Brain microvascular endothelial cell (primary cell): ENCODE results near the gene CIB1.

Experiments used
- DNase-seq: peaks from one replicate; pipeline ENCODE4 v3.0.0-alpha.2; 2020
- H3K27ac ChIP-seq: fragments of 250-450 bp; sonication (Bioruptor Pico); 2 replicates; pipeline ENCODE4 v1.5.1; 2020; ENCODE audit warnings: mild to moderate bottlenecking, moderate library complexity
- H3K27me3 ChIP-seq: fragments of 250-450 bp; sonication (Bioruptor Pico); replicated peaks from 2 replicates; pipeline ENCODE4 v1.5.1; 2020; ENCODE audit warnings: mild to moderate bottlenecking
- H3K36me3 ChIP-seq: fragments of 250-450 bp; sonication (Bioruptor Pico); replicated peaks from 2 replicates; pipeline ENCODE4 v1.5.1; 2020; ENCODE audit warnings: mild to moderate bottlenecking
- H3K4me3 ChIP-seq: 2 replicates; pipeline ENCODE4 v1.5.1; 2011; ENCODE audit warnings: low read depth, mild to moderate bottlenecking, control low read depth, low read length, moderate library complexity
- in situ Hi-C: cut with HindIII; loops from 2 replicates; pipeline ENCODE4 v1.10.0; 2017; ENCODE audit warnings: low sequenced_read_pairs, low pct_ligation_motif_present
- TF ChIP-seq, protein P1 (sequence below): IDR thresholded peaks from 2 replicates; pipeline ENCODE4 v1.5.1; 2011; ENCODE audit warnings: low read depth, mild to moderate bottlenecking, moderate library complexity, low read length, control low read depth, inconsistent platforms; ENCODE audit errors: missing control alignments

Gene CIB1

DNA sequence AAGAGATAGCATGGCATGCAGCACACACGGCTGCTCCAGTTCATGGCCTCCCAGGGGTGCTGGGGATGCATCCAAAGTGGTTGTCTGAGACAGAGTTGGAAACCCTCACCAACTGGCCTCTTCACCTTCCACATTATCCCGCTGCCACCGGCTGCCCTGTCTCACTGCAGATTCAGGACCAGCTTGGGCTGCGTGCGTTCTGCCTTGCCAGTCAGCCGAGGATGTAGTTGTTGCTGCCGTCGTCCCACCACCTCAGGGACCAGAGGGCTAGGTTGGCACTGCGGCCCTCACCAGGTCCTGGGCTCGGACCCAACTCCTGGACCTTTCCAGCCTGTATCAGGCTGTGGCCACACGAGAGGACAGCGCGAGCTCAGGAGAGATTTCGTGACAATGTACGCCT is 4.8 kb downstream of the CIB1 start:
- Histone ChIP-seq H3K4me3 (no peak overlapping the region), H3K27me3 (no peaks in the 10 kb centered on the region), H3K27ac (no peak overlapping the region), H3K36me3 (peaks cover 34% of the 10 kb centered on the region)
- in situ Hi-C loops = no loop called here
- no peak for DNase-seq
- TF ChIP-seq, protein P1, sequence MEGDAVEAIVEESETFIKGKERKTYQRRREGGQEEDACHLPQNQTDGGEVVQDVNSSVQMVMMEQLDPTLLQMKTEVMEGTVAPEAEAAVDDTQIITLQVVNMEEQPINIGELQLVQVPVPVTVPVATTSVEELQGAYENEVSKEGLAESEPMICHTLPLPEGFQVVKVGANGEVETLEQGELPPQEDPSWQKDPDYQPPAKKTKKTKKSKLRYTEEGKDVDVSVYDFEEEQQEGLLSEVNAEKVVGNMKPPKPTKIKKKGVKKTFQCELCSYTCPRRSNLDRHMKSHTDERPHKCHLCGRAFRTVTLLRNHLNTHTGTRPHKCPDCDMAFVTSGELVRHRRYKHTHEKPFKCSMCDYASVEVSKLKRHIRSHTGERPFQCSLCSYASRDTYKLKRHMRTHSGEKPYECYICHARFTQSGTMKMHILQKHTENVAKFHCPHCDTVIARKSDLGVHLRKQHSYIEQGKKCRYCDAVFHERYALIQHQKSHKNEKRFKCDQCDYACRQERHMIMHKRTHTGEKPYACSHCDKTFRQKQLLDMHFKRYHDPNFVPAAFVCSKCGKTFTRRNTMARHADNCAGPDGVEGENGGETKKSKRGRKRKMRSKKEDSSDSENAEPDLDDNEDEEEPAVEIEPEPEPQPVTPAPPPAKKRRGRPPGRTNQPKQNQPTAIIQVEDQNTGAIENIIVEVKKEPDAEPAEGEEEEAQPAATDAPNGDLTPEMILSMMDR = no peak

DNA sequence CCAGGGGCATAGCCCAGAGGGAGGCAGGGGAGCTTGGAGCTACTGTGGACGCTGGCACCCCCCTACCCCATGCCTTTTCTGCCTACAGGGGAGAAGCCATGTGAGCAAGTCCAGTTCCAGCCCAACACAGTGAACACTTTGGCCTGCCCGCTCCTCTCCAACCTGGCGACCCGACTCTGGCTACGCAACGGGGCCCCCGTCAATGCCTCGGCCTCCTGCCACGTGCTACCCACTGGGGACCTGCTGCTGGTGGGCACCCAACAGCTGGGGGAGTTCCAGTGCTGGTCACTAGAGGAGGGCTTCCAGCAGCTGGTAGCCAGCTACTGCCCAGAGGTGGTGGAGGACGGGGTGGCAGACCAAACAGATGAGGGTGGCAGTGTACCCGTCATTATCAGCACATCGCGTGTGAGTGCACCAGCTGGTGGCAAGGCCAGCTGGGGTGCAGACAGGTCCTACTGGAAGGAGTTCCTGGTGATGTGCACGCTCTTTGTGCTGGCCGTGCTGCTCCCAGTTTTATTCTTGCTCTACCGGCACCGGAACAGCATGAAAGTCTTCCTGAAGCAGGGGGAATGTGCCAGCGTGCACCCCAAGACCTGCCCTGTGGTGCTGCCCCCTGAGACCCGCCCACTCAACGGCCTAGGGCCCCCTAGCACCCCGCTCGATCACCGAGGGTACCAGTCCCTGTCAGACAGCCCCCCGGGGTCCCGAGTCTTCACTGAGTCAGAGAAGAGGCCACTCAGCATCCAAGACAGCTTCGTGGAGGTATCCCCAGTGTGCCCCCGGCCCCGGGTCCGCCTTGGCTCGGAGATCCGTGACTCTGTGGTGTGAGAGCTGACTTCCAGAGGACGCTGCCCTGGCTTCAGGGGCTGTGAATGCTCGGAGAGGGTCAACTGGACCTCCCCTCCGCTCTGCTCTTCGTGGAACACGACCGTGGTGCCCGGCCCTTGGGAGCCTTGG is 5.6 kb downstream of the CIB1 start:
- TF ChIP-seq, protein P1 = no peak
- no peak for DNase-seq
- Histone ChIP-seq H3K4me3 (no peak overlapping the region), H3K36me3 (peaks cover 34% of the 10 kb centered on the region), H3K27me3 (no peaks in the 10 kb centered on the region), H3K27ac (no peak overlapping the region)
- in situ Hi-C loops = no loop called here

DNA sequence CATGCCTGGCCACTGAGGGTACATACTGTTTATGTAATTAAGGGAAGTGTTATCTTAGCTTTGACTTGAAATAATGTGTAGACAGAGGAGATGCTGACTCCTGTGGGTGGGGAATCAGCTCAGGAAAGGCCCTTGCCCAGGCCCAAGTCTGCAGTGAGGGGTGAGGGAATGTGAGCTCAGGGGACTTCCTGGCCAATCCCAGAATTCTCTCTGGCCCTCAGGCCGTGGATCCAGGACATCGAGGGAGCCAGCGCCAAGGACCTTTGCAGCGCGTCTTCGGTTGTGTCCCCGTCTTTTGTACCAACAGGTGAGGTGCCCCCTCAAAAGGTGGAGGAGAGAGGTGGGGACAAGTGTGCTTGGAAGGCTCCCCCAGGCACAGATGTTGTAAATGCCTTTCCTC is 6.4 kb downstream of the CIB1 start:
- DNase-seq = no peak
- H3K4me3 ChIP-seq = no peak overlapping the region
- in situ Hi-C loops = no loop called here
- TF ChIP-seq, protein P1 = no peak
- peaks cover 34% of the 10 kb centered on the region for H3K36me3 ChIP-seq
- no peaks in the 10 kb centered on the region for H3K27me3 ChIP-seq
- H3K27ac ChIP-seq = no peak overlapping the region

DNA sequence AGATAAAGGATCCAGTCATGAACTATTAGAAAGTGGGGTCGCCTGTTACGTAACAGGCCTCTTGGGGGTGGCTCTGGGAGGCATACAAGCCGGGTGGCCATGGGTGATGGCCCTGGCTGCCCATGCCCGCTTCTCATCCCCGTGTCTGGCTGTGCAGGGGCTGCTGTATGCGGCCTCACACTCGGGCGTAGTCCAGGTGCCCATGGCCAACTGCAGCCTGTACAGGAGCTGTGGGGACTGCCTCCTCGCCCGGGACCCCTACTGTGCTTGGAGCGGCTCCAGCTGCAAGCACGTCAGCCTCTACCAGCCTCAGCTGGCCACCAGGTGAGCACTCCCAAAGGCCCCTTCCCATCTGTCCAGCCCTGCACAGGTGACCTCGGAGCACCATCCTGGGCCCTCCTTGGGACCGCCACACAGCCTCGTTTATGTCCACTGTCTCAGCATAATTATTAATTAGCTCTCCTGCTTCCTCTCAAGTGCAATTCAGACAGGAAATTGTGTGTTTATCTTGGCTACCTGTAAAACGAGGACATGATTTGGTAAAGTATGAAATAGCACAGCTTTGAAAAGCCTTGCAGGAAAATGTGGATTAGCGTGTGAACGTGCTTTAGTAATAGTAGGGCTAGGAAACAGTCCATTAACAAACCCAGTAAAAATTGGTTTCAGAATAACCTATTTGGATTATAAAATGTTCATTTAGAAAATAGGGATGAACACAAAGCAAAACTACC is 8.1 kb downstream of the CIB1 start:
- Histone ChIP-seq H3K36me3 (peaks cover 28% of the 10 kb centered on the region), H3K27ac (no peak overlapping the region), H3K27me3 (no peaks in the 10 kb centered on the region), H3K4me3 (no peak overlapping the region)
- in situ Hi-C loops = no loop called here
- TF ChIP-seq, protein P1 = no peak
- DNase-seq = no peak

DNA sequence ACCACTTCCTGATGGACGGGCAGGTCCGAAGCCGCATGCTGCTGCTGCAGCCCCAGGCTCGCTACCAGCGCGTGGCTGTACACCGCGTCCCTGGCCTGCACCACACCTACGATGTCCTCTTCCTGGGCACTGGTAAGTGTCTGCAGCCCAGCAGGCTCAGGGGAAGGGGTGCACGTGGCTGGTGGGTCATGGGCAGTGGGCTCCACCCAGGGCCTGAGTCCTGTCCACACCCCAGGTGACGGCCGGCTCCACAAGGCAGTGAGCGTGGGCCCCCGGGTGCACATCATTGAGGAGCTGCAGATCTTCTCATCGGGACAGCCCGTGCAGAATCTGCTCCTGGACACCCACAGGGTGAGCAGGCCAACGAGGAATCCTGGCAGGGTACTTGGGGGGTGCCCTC is 8.7 kb downstream of the CIB1 start:
- in situ Hi-C loops = no loop called here
- Histone ChIP-seq H3K27ac (no peak overlapping the region), H3K36me3 (peaks cover 22% of the 10 kb centered on the region), H3K27me3 (no peaks in the 10 kb centered on the region), H3K4me3 (no peak overlapping the region)
- TF ChIP-seq, protein P1 = no peak
- no peak for DNase-seq
